ENCODE data around the gene LHFPL5.

Gene LHFPL5

GRCh38 chr6:35794536-35795452 is 10.4 kb upstream of the LHFPL5 start:
- no peak for DNase-seq

DNA sequence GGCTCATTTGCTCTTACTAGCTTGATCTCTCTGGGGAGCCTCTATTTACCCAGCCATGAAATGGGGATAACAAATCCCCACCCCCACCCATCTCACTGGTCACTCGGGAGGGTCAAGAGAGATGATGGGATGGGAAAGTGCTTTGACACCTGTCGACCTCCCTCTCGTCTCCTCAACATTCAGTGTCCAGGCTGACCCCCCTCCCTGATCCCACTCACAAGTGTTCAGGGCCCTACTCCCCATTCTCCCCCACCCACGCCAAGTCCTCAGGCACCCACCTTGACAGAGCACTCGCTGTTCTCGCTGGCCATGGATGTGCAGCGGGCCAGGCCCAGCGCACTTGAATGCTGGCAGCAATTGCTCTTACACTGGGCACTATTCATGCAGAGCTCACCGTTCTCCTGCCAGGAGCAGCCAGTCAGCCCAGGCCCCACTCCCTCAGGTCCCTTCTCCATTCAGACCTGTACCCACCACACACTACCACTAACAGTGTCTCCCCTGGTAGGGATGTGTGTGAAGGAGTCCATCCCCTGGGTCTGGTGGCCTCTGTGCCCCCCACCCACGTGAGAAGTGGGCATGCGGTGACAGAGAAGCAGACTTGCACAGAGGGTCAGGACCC is 9.6 kb upstream of the LHFPL5 start:
- no peak for DNase-seq

- DNase-seq, result no peak
Measured at GRCh38 chr6:35796236-35796635, 8.9 kb upstream of the LHFPL5 start.

GRCh38 chr6:35797837-35798526 is 7.2 kb upstream of the LHFPL5 start:
- no peak for DNase-seq

DNA sequence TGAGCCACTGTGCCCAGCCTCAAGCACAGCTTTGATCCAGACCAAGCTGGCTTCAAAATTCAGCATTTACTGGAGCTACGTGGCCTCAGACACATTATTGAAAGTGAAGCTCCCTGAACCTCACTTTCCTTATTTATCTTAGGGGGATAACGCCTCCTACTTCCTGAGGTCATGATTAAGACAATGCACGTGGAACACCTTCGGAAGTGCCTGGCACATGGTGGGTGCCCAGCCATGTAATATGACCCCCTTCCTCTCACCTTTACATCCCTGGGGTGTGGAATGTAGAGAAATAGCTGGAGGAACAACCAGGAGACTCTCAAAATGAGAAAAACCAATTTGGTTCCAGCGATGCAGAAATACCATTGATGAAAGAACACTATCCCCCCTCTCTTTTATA is 6.4 kb upstream of the LHFPL5 start:
- no peak for DNase-seq

GRCh38 chr6:35801148-35801547 is 4.0 kb upstream of the LHFPL5 start:
- DNase-seq, result no peak

- peak; percentile 80 for DNase-seq
Measured at GRCh38 chr6:35808688-35809087, 3.5 kb downstream of the LHFPL5 start.

DNA sequence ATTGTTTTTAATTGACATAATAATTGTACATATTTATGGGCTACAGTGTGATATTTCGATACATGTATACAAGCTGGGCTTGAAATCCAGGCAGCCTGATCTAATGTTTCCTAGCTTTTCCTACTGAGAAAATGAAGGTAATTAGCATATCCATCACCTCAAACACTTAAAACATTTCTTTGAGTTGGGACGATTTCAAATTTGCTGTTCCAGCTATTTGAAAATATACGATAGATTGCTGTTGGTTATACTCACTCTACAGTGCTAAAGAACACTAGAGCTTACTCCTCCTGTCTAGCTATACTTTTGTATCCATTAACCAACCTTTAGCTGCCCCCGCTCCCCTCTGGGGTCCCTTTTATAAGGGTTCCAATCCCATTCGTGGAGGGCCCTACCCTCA is 4.7 kb downstream of the LHFPL5 start:
- DNase-seq, result no peak

DNA sequence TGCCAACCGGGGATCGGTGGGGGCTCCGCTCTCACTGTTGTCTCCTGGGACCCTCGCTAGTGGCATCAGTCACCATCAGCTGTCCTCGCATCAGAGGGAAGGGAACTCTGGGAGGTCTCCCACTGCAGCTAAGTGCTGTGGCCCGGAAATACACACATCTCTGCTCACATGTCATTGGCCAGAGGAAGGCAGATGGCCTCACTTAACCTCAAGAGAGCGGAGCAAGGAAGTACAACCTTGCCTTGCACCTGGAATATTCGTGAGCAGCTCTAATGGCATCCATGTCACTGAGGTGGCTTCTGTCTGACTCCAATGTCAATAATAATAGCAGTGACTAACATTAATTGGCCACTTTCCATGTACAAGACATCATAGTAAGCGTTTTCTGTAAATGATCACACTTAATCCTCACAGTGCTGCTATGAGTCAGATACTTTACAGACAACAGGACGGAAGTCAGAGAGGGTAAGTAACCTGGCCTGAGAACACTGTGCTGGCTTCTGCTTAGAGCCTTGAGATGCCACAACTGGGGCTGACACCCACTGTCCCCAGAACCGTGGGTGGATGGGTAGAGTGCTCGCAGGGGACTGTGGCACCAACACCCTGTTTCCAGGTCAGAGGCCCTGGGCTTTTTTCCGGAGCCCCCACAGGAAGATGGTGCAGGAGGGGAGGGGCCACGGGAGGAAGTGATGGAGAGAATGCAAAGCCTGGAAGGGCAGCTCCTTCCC is 6.0 kb downstream of the LHFPL5 start:
- DNase-seq, result no peak

DNA sequence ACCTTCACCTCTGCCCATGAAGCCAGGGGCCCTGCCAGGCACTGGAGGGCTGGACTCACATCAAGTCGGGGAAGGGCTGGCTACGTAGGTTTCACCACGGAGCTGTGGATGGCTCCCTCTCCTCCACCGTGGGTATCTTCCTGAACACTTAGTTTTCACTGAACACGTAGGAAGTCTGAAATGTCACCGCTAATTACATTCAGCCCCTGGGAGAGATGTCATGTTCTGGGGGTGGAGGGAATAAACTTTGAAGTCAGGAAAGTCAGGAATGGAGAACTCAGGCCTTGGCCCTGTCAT is 6.5 kb downstream of the LHFPL5 start:
- no peak for DNase-seq

GRCh38 chr6:35817515-35817914 is 12.4 kb downstream of the LHFPL5 start:
- DNase-seq, result no peak

DNA sequence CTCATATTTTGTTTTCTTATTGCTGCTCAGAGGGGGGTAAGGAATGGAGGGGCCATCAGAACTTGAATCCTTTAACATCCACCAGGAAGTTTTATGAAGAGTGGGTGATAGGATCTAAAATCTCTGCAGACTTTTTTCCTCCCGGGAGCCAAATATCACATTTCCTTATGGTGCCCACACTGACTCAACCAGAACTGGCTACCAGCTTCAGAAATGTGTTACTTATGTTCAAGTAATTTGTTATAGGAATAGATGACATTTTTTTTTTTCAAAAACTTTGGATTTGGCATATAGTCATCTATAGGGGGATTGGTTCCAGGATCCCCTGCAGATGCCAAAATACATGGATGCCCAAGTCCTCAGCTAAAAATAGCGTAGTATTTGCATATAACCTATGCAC is 18.4 kb downstream of the LHFPL5 start:
- no peak for DNase-seq

DNA sequence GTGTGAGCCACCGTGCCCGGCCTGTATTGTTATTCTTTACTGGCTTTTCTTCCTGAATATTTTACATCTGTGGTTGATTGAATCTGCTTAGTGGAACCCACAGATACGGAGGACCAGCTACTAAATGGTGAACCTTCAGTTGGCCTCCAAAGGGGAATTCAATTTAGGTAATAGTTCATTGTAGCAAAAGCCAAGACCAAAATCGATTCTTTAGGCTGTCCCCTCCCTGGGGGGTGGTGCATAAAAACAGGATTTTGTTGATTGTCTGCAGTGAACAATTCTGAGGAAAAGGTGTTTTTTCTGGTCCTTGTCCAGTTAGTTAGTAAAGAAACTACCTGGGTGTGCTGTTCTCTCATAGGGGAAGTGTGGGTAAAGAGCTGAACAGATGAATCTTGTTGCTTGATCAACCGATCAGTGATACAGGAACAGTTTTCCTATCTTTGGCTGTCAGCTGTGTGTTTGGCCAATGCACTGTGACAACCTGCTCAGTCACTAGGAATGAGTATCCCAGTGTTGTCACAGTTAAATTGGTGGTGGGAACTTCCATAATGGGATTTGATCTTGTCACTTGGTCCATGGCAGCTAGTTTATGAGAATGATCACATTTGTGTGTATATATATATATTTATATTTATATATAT is 19.5 kb downstream of the LHFPL5 start:
- no peak for DNase-seq

DNA sequence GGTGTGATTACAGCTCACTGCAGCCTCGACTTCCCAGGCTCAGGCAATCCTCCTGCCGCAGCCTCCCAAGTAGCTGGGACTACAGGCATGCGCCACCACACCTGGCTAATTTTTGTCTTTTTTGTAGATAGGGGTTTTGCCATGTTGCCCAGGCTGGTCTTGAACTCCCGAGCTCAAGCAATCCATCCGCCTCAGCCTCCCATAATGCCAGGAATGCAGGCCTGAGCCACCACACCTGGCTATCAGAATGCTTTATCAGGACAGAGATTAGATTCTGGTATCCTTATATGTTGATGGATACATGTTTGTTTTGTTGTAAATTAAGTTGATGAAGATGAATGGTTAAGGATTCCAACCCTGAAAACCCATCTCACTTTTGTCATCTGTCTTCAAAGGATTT is 24.2 kb downstream of the LHFPL5 start:
- no peak for DNase-seq

DNA sequence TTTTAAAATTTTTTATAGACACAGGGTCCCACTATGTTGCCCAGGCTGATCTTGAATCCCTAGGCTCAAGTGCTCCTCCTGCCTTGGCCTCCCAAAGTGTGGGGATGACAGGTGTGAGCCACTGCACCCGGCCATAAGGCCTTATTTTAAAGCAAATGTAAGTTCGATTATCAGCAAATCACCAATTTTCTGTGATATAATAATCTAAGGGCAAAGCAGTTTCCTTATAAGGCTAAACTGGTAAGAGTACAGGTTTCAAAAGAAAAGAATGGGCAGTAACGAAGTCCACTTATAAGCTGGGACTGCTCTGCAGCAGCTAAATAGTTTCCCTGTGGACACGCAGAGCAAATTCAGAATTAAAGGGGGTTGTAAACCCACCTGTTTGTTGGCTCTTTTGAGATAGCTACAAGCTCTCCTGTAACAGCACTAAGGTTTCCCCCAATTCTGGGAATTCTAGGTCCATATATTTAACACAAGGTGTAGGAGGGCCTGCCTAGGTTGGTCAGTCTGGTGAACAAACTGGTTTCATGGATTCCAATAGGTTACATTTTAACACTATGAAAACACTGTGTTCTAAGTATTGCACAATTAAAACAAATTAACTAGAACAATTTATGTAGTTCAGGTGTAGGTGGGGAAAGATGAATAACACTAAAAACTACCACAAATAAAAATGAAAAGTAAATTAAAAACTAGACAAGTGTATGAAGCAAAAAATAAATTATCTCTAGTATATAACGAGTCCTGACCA is 26.3 kb downstream of the LHFPL5 start:
- DNase-seq, result no peak

- no peak for DNase-seq
Measured at GRCh38 chr6:35833536-35833935, 28.4 kb downstream of the LHFPL5 start.

- DNase-seq, result no peak
Measured at GRCh38 chr6:35839019-35839418, 33.9 kb downstream of the LHFPL5 start.

- DNase-seq, result no peak
Measured at GRCh38 chr6:35842381-35842780, 37.2 kb downstream of the LHFPL5 start.

- no peak for DNase-seq
Measured at GRCh38 chr6:35844290-35844689, 39.1 kb downstream of the LHFPL5 start.

- DNase-seq, result no peak
Measured at GRCh38 chr6:35850208-35850607, 45.1 kb downstream of the LHFPL5 start.

- no peak for DNase-seq
Measured at GRCh38 chr6:35852994-35853393, 47.8 kb downstream of the LHFPL5 start.

GRCh38 chr6:35856250-35856649 is 51.1 kb downstream of the LHFPL5 start:
- DNase-seq, result no peak

Data from NCI-H1092 (cell line).